SK-N-SH (cell line): ENCODE data around the gene SMIM44.

Experiments used
- CTCF ChIP-seq: fragments of 200-600 bp; sonication (generic); IDR thresholded peaks from 2 replicates; pipeline ENCODE4 v1.6.1; 2017; ENCODE audit warnings: antibody characterized with exemption, mild to moderate bottlenecking, moderate library complexity
- EP300 ChIP-seq, 2 experiments: IDR thresholded peaks; 2 replicates each; pipeline versions ENCODE4 v1.4.0 to v1.6.1; 2012; ENCODE audit warnings: borderline replicate concordance in 1 of 2, low read depth in 1 of 2, low read length in 1 of 2
- EZH2phosphoT487 ChIP-seq: fragments of 200-600 bp; sonication (generic); IDR thresholded peaks from 2 replicates; pipeline ENCODE4 v1.6.1; 2017; ENCODE audit warnings: low read depth, mixed run types, mild to moderate bottlenecking, antibody characterized with exemption, moderate library complexity, borderline replicate concordance
- JUND ChIP-seq: IDR thresholded peaks from 2 replicates; pipeline ENCODE4 v1.4.0; 2012
- MAX ChIP-seq: IDR thresholded peaks from 2 replicates; pipeline ENCODE4 v1.4.0; 2012; ENCODE audit warnings: low read depth
- MXI1 ChIP-seq: IDR thresholded peaks from 2 replicates; pipeline ENCODE4 v1.6.1; 2012; ENCODE audit warnings: mild to moderate bottlenecking, low read depth, low read length, improper control_type of control experiment
- NRF1 ChIP-seq: IDR thresholded peaks from 2 replicates; pipeline ENCODE4 v1.6.1; 2012; ENCODE audit warnings: low read depth, mild to moderate bottlenecking, low read length
- POLR2AphosphoS5 ChIP-seq: IDR thresholded peaks from 2 replicates; pipeline ENCODE4 v1.6.1; 2012; ENCODE audit warnings: low read depth, low read length
- RCOR1 ChIP-seq: fragments of 150-350 bp; IDR thresholded peaks from 2 replicates; pipeline ENCODE4 v1.6.1; 2017; ENCODE audit warnings: antibody characterized with exemption, low read length
- REST ChIP-seq: IDR thresholded peaks from 2 replicates; pipeline ENCODE4 v1.6.1; 2012; ENCODE audit warnings: mild to moderate bottlenecking, low read depth, low read length, moderate library complexity
- RFX5 ChIP-seq: IDR thresholded peaks from 2 replicates; pipeline ENCODE4 v1.6.1; 2012; ENCODE audit warnings: mild to moderate bottlenecking, improper control_type of control experiment, low read length
- TEAD4 ChIP-seq: IDR thresholded peaks from 2 replicates; pipeline ENCODE4 v1.4.0; 2012; ENCODE audit warnings: mild to moderate bottlenecking, borderline replicate concordance; ENCODE audit not compliant: insufficient read depth
- TF ChIP-seq, protein P1 (sequence below): IDR thresholded peaks from 2 replicates; pipeline ENCODE4 v1.4.0; 2012; ENCODE audit warnings: low read depth, borderline replicate concordance

- TF ChIP-seq, protein P1, sequence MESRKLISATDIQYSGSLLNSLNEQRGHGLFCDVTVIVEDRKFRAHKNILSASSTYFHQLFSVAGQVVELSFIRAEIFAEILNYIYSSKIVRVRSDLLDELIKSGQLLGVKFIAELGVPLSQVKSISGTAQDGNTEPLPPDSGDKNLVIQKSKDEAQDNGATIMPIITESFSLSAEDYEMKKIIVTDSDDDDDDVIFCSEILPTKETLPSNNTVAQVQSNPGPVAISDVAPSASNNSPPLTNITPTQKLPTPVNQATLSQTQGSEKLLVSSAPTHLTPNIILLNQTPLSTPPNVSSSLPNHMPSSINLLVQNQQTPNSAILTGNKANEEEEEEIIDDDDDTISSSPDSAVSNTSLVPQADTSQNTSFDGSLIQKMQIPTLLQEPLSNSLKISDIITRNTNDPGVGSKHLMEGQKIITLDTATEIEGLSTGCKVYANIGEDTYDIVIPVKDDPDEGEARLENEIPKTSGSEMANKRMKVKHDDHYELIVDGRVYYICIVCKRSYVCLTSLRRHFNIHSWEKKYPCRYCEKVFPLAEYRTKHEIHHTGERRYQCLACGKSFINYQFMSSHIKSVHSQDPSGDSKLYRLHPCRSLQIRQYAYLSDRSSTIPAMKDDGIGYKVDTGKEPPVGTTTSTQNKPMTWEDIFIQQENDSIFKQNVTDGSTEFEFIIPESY = no peak
- TF ChIP-seq CTCF (no peak), REST (no peak), POLR2AphosphoS5 (no peak), RCOR1 (no peak), NRF1 (no peak), EZH2phosphoT487 (no peak), MAX (no peak), TEAD4 (no peak), JUND (no peak), MXI1 (no peak), RFX5 (no peak), EP300 (IDR thresholded peaks at IDR 0.05; ENCODE audit: borderline replicate concordance in 1 of 2, low read depth in 1 of 2, low read length in 1 of 2) (no peak)
These were observed 29.5 kb upstream of the SMIM44 start for GRCh38 chr19:3512562-3513228.
